ENCODE measurements around the gene SPATA33.

Gene SPATA33

DNA sequence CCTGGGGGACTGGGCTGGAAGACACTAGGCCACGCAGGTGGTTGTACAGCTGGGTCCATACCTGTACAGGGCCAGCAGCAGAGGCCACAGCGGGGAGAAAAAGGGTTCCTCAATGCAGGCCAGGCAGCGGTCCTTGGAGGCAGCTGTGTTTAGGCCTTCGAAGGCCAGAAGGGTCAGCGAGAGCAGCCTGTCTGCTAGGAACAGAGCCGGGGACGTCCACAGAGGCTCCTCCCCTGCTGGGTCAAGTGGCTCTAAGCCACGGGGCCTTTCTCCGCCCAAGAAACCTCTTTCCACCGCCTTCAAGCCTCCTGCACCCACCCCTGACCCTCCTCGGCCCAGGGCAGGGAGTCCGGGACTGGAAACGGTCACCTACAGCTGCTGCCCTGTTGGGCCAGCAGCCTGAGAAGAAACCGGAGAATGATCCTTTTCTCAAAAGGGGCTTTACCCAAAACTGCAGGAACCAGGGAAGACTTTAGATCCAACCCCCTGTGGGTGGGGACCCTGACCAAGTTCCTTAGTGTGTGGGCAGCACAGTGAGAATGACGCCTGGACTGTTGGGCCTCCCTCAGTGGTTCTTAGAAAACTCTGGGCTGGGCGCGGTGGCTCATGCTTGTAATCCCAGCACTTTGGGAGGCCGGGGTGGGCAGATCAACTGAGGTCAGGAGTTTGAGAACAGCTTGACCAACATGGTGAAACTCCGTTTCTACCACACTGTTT, 52.2 kb downstream of the SPATA33 start:
- DNase-seq (ENCODE audit: low read depth), result no peak

DNA sequence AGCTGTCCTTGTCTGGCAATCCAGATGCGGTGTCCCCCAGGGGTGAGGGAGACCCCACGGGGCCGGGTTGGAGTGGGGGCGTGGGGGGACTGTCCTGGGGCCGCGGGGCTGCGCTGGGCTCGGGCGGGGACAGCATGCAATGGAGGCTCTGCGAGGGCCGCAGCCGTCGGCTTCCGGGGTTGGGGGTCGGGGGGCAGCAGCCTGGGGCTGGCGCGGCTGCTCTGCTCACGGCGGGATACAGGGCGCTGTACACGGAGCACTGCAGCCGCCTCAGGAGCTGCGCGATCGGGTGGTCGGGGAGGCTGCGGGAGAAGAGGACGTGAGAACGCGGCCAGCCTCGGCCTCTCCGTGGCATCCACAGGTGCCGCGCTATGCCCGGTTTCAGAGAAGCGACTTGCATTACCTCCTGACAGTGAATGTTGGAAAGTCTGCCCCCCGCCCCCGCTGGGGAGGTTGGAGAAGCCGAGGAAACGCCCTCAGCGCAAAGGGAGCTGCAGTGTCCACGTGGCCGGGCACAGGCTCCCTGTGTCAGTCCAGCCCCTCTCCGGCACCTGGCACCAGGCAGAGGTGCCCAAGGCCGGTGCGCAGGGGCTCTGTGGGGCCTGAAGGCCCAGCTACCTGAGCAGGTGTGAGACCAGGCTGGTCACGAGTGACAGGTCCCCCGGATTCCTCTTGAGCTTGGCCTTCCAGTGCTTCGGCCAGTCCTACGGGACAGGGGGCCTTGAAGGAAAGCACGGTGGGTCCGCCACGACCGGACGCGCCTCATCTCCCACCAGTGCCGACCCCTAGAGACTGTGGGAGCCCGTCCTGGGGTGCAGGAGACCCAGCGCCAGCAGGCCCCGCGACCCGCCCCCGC, 53.3 kb downstream of the SPATA33 start:
- DNase-seq (ENCODE audit: low read depth), result no peak

DNA sequence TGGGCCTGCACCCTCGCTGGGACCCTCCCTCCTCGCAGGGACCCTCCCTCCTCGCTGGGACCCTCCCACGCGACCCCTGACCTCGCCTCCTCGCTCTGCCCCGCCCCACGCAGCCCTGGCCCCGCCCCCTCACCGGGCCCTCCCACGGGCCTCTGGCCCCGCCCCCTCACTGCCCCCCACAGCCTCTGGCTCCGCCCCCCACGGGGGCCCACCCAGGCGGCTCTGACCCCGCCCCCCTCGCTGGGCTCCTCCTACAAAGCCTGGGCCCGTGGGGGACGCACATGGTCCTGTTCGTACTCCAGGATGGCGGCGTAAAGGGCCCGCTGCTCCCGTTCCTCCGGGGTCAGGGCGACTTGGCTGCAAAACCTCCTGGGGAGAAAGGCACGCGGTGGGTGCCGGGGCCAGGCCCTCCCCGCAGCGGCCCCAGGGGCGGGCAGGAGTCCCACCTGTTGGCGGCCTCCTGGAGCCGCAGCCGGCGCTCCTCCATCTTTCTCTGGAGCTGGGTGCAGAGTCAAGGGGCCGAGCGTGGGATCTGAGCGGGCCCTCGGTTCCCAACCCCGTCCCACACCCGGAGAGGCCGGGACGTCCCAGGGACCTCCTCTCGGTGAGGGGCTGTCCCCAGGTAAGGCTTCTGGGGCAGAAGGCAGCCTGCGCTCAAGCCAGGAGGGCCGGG, 54.1 kb downstream of the SPATA33 start:
- peak; percentile 61 for DNase-seq (ENCODE audit: low read depth)

DNA sequence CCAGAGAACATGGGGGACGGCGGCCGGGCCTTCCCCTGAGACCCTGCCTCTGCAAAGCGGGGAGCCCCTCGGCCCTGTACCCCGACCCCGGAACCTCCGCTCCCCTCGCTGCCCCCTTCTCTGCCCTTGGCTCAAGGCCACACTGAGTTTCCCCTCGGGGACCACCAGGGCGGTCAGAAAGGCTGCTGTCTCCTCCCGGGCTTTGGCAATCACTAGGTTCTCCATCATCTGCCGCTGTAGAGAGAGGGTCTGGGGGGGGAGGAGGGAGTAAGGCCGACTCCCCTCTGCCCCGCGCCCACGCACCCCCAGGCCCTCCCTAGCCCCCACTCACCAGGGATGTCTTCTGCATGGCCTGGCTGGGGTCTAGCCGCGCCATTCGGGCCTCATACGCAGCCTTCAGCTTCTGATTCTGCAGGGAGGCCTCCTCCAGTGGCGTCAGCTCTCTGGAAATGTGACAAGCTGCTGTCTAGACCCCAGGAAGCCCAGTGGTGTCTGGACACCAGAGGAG, 54.7 kb downstream of the SPATA33 start:
- DNase-seq (ENCODE audit: low read depth), result no peak

DNA sequence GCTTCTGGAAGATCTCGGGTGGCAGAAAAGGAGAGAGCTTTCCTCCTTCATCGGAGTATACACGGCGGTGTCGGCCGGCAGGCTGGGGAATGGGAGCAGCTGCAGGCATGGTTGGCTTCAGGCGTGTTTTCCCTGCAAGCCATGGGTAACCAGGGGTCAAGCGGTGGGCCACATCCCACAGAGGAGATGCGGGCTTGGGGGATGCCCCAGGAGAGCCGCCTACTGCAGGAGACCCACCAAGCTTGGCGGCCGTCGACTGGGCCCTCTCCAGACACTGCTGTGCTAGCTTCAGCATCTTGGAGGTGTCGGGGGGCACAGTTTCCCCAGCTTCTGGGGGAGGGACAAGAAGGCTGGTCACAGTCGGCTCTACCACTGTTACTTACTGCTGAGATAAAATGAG, 58.9 kb downstream of the SPATA33 start:
- no peak for DNase-seq (ENCODE audit: low read depth)

DNA sequence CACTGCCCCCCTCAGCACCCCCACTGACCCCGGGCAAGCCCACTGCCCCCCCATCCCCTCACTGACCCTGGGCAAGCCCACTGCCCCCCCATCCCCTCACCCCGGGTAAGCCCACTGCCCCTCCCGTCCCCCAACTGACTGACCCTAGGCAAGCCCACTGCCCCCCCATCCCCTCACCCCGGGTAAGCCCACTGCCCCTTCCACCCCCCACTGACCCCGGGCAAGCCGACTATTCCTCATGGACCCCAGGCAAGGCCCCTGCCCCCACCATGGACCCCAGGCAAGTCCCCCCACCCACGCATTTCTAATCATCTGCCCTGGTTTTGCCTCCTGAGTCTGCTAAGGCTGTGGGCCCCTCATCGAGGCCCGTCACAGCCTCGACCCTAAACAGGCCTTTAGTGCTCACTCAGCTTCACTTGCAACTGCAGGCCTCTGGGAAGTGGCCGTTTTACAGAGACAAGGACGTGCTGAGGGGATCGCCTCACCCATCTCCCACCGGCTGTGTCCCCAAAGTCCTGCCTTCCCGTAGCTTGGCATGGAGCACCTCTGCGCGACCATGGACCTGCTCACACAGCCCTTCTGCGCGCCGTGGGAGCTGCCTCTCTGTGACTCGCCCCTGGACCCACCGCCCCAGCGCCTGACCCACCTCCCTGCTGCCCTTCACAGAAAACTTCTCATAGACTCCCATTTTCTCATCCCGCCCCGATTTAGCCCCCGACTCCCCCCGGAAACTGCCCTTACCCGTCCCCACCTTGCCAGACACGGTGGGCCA, 59.5 kb downstream of the SPATA33 start:
- DNase-seq (ENCODE audit: low read depth), result no peak

DNA sequence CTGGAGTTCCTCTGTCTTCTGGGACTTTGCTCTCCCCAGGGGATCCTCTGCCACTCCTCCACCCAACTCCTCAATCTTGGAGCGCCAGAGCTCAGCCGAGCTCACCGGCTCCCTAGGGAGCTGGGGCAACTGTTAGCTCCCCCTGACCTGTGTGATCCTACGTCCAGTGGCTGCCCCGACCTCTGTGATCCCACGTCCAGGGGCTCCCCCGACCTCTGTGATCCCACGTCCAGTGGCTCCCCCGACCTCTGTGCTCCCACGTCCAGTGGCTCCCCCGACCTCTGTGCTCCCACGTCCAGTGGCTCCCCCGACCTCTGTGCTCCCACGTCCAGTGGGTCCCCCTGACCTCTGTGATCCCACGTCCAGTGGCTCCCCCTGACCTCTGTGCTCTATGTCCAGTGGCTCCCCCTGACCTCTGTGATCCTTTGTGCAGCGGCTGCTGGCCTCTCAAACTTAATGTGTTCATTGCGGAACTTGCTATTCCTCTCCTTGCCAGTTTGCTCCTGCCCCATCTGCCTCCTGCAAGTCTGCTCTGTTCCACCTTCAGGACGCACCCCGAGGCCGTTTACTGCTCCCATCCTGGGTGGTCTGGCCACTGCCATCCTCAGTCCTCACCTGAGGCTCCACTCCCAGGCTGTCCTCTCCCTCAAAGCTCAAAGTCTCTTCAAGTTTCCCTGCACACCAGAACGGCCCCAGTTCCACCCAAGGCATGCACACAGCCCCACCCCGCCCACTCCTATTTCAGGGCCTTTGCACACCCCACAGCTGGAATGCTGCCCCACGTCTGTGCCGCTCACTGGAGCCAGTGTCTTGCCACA, 60.3 kb downstream of the SPATA33 start:
- DNase-seq (ENCODE audit: low read depth), result no peak
